Nephron progenitor cell (in vitro differentiated cells): ENCODE measurements around the gene BPIFA3.
"Not testable (repeated sequence)": the region's sequence is repeated elsewhere in the genome, so short reads cannot be mapped to it uniquely, and the experiment has no call there.

Experiments
- DNase-seq: peaks from one replicate; pipeline ENCODE4 v3.0.0; 2021
- H3K27ac Mint-ChIP-seq: 2 replicates; pipeline ENCODE4 v1.8.0; 2021; ENCODE audit warnings: mild to moderate bottlenecking, moderate library complexity, mixed read lengths
- H3K27me3 Mint-ChIP-seq: 2 replicates; pipeline ENCODE4 v1.8.0; 2021; ENCODE audit warnings: mild to moderate bottlenecking, low read depth, mixed read lengths; ENCODE audit not compliant: poor library complexity
- H3K36me3 Mint-ChIP-seq: 2 replicates; pipeline ENCODE4 v1.8.0; 2021; ENCODE audit warnings: low read depth, mixed read lengths
- H3K4me1 Mint-ChIP-seq: 2 replicates; pipeline ENCODE4 v1.8.0; 2021; ENCODE audit warnings: mixed read lengths
- H3K4me3 Mint-ChIP-seq: 2 replicates; pipeline ENCODE4 v1.8.0; 2021; ENCODE audit warnings: mild to moderate bottlenecking, moderate library complexity, mixed read lengths
- H3K9me3 Mint-ChIP-seq: 2 replicates; pipeline ENCODE4 v1.8.0; 2021; ENCODE audit warnings: mild to moderate bottlenecking, moderate library complexity, mixed read lengths
- CTCF ChIP-seq: fragments of 200-600 bp; sonication (generic); IDR thresholded peaks from 2 replicates; pipeline ENCODE4 v1.5.0; 2021; ENCODE audit warnings: antibody characterized with exemption

The BPIFA3 gene

DNA sequence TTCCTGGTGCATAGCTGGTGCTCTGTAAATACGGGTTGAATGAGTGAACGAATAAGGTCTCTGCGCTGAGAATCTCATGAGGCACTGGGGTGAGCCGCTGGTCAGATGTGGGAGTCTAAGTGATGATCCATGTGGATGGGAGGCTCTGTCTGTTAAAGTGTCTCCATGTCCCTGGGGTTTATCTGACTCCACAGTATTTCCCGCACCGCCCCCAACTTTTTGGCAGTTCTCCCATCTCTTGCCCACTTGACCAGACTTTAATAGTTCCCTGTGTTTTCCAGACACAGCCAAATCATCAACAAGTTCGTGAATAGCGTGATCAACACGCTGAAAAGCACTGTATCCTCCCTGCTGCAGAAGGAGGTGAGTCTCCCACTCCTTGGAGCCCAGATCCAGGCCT lies 39.3 kb upstream of the BPIFA3 start:
- TF ChIP-seq CTCF: no peak
- H3K27me3 Mint-ChIP-seq: peaks cover 14% of the 10 kb centered on the region
- no peak for DNase-seq
- H3K4me1 Mint-ChIP-seq: no peaks in the 10 kb centered on the region
- H3K27ac Mint-ChIP-seq: no peak overlapping the region
- H3K36me3 Mint-ChIP-seq: no peaks in the 10 kb centered on the region
- no peaks in the 10 kb centered on the region for H3K9me3 Mint-ChIP-seq
- H3K4me3 Mint-ChIP-seq: no peak overlapping the region

GRCh38 chr20:33178726-33179125 lies 38.4 kb upstream of the BPIFA3 start:
- Mint-ChIP-seq H3K4me1 (no peaks in the 10 kb centered on the region), H3K27me3 (peaks cover 11% of the 10 kb centered on the region), H3K9me3 (peaks cover 6% of the 10 kb centered on the region), H3K27ac (no peak overlapping the region), H3K4me3 (no peak overlapping the region), H3K36me3 (no peaks in the 10 kb centered on the region)
- DNase-seq: peak; percentile 8
- no peak for TF ChIP-seq CTCF

- H3K4me3 Mint-ChIP-seq: no peak overlapping the region
- H3K36me3 Mint-ChIP-seq: no peaks in the 10 kb centered on the region
- no peaks in the 10 kb centered on the region for H3K4me1 Mint-ChIP-seq
- peaks cover 11% of the 10 kb centered on the region for H3K9me3 Mint-ChIP-seq
- peaks cover 9% of the 10 kb centered on the region for H3K27me3 Mint-ChIP-seq
- no peak for DNase-seq
- no peak overlapping the region for H3K27ac Mint-ChIP-seq
- TF ChIP-seq CTCF: no peak
Observed at GRCh38 chr20:33180169-33180568, 37.0 kb upstream of the BPIFA3 start.

DNA sequence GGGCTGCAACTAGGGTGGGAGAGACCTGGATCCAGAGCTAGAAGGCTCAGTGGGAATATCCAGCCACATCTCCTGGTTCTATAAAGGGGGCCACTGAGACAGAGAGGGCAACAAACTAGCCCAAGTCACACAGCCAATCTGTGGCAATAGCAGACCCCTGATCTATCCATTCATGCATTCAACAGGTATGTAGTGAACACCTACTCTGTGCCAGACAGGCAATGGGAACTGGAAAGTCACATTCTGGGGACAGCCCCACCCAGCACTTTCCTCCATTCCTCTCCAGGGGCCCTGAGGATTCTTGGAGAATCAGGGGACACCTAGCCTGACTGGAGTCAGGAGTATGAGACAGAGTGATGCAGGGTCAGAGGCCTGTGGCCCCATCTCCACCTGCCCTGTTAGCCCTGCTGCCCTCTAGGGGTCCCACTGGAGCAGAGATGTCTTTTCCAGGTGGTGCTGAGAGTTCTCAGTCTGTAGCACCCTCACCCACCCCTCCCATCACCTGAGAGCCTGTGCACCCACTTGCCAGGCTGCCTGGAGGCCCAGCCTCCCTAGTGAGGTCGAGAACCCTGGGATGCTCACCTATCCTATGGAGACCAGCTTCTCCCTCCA lies 35.6 kb upstream of the BPIFA3 start:
- Mint-ChIP-seq H3K36me3 (no peaks in the 10 kb centered on the region), H3K4me3 (no peak overlapping the region), H3K4me1 (no peaks in the 10 kb centered on the region), H3K27me3 (peaks cover 9% of the 10 kb centered on the region), H3K9me3 (peaks cover 17% of the 10 kb centered on the region), H3K27ac (no peak overlapping the region)
- no peak for DNase-seq
- TF ChIP-seq CTCF: no peak

DNA sequence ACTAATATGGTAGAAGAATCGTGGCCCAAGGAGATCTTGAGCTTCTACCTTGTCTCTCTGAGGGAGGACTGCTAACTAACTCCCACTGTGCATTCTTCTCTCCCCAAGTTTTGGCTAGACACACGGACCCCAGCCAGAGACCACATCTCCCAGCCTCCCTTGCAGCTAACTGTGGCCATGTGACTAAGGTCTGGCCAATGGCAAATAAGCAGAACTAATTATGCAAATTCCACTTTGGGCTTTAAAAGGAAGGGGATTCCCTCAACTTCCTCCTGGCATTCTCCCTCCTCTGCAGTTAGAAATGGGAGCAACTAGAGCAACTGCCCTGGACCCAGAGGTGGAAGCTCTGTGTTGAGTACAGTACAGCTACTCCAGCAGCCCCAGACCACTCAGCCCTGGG lies 33.8 kb upstream of the BPIFA3 start:
- H3K9me3 Mint-ChIP-seq: peaks cover 17% of the 10 kb centered on the region
- no peaks in the 10 kb centered on the region for H3K4me1 Mint-ChIP-seq
- no peaks in the 10 kb centered on the region for H3K36me3 Mint-ChIP-seq
- TF ChIP-seq CTCF: no peak
- no peak overlapping the region for H3K4me3 Mint-ChIP-seq
- peaks cover 9% of the 10 kb centered on the region for H3K27me3 Mint-ChIP-seq
- H3K27ac Mint-ChIP-seq: no peak overlapping the region
- no peak for DNase-seq

- not testable (repeated sequence) for H3K4me3 Mint-ChIP-seq, H3K27ac Mint-ChIP-seq, DNase-seq, H3K4me1 Mint-ChIP-seq, H3K36me3 Mint-ChIP-seq, H3K27me3 Mint-ChIP-seq
- peaks cover 17% of the 10 kb centered on the region for H3K9me3 Mint-ChIP-seq
Observed at GRCh38 chr20:33185031-33185590, 32.0 kb upstream of the BPIFA3 start.
